PC-9 (cell line): ENCODE measurements around the gene GNAL. TPM values are rescaled to one million over a fixed set of nuclear protein-coding genes. Genes with fewer than 3 reads are reported as not detected.

ENCODE experiments used
- BruUV-seq: library from RNA; stranded (reverse); fragments of 400-500 nt; replicated peaks from 2 replicates; lab custom pipeline; 2021; lab: Mats Ljungman, UMichigan
- CTCF ChIA-PET: fragments of 300-600 bp; sonication (Branson Sonifier 250); formaldehyde crosslinking; loops from one replicate; lab custom pipeline; 2022; ENCODE audit warnings: antibody characterized with exemption; lab: Charles Lee
- POLR2A ChIA-PET: fragments of 300-600 bp; sonication (Branson Sonifier 250); formaldehyde crosslinking; loops from one replicate; lab custom pipeline; 2022; ENCODE audit warnings: antibody characterized with exemption; ENCODE audit not compliant: unreplicated experiment; lab: Charles Lee
- DNase-seq, 2 experiments: peaks; one replicate each; pipeline versions ENCODE4 v3.0.0 to v3.0.0-alpha.2; 2015 to 2022; ENCODE audit warnings: mixed read lengths in 1 of 2
- H2AFZ ChIP-seq: fragments of 200-600 bp; sonication (generic); 2 replicates; pipeline ENCODE4 v1.8.1; 2017; ENCODE audit warnings: antibody characterized with exemption
- H3F3A ChIP-seq: fragments of 200-600 bp; sonication (generic); 2 replicates; pipeline ENCODE4 v1.8.1; 2017; ENCODE audit warnings: antibody characterized with exemption, mild to moderate bottlenecking, low read depth; ENCODE audit not compliant: insufficient read depth
- H3K27ac ChIP-seq: fragments of 200-600 bp; sonication (generic); 2 replicates; pipeline ENCODE4 v1.6.1; 2016; ENCODE audit warnings: mixed run types
- H3K27me3 ChIP-seq: fragments of 200-600 bp; sonication (generic); 2 replicates; pipeline ENCODE4 v1.6.1; 2016; ENCODE audit warnings: low read depth, mixed run types; ENCODE audit not compliant: insufficient read depth
- H3K36me3 ChIP-seq: fragments of 200-600 bp; sonication (generic); 2 replicates; pipeline ENCODE4 v1.6.1; 2016; ENCODE audit warnings: low read depth, mixed run types
- H3K4me1 ChIP-seq: fragments of 200-600 bp; sonication (generic); replicated peaks from 2 replicates; pipeline ENCODE4 v1.6.1; 2016; ENCODE audit warnings: mixed run types; ENCODE audit not compliant: insufficient read depth
- H3K4me2 ChIP-seq: fragments of 200-600 bp; sonication (generic); 2 replicates; pipeline ENCODE4 v1.6.1; 2017; ENCODE audit warnings: mixed run types
- H3K4me3 ChIP-seq: fragments of 200-600 bp; sonication (generic); 2 replicates; pipeline ENCODE4 v1.6.1; 2016; ENCODE audit warnings: mixed run types
- H3K79me2 ChIP-seq: fragments of 200-600 bp; sonication (generic); 2 replicates; pipeline ENCODE4 v1.6.1; 2017; ENCODE audit warnings: low read depth, mixed run types
- H3K9me2 ChIP-seq: fragments of 200-600 bp; sonication (generic); 2 replicates; pipeline ENCODE4 v1.8.1; 2017; ENCODE audit warnings: mild to moderate bottlenecking; ENCODE audit not compliant: insufficient read depth
- H3K9me3 ChIP-seq: fragments of 200-600 bp; sonication (generic); 2 replicates; pipeline ENCODE4 v1.8.1; 2016; ENCODE audit warnings: low read depth; ENCODE audit not compliant: insufficient read depth
- H4K20me1 ChIP-seq: fragments of 200-600 bp; sonication (generic); 2 replicates; pipeline ENCODE4 v1.8.1; 2017; ENCODE audit not compliant: insufficient read depth
- EZH2 ChIP-seq: fragments of 200-600 bp; sonication (generic); IDR thresholded peaks from 2 replicates; pipeline ENCODE4 v1.8.0; 2017; ENCODE audit warnings: antibody characterized with exemption, low read depth
- intact Hi-C: fragments of 100-400 bp; cut with micrococcal nuclease; formaldehyde crosslinking; loops from one replicate; pipeline ENCODE4 v1.10.0; 2022; ENCODE audit not compliant: unreplicated experiment
- total RNA-seq: library from RNA; stranded (reverse); gene quantifications from 2 replicates; pipeline ENCODE4 v1.2.3, GENCODE V29; 2021
- TF ChIP-seq, protein P1 (sequence below): fragments of 200-600 bp; sonication (generic); conservative IDR thresholded peaks from 2 replicates; pipeline ENCODE4 v1.6.1; 2017; ENCODE audit warnings: mixed run types, antibody characterized with exemption, mild to moderate bottlenecking, moderate library complexity

GNAL gene
- total RNA-seq, 1 experiment from 2014 or later = 3.3 TPM

DNA sequence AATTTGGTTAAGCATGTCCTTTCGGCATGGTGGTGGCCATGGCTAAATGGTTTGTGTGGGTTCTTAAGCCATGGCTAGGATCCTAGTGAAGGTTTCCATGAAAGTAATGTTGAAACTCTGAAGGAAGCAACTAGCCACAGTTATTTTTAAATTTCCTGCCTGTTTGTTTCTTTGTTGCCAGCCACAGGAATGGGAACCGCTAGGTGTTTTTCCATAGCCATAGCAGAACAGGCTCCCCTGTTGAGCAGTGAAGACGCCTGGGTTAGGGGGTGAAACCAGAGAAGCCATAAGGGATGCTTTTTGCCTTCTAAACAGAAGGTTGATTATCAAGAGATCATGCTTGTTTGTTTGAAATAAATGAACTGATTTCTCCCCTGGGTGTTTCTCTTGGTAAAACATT, 102.1 kb downstream of the GNAL start:
- no peaks in the 10 kb centered on the region for H3F3A ChIP-seq
- no peak overlapping the region for H3K4me2 ChIP-seq
- POLR2A ChIA-PET = interaction anchor here (0.6 kb wide), 1 partner anchor 45 kb away, joined by 4 read pairs; no protein-coding TSS in a partner anchor
- H3K9me3 ChIP-seq = no peaks in the 10 kb centered on the region
- no peaks in the 10 kb centered on the region for H3K4me1 ChIP-seq
- DNase-seq = no peak
- no peaks in the 10 kb centered on the region for H3K79me2 ChIP-seq
- no peak overlapping the region for H3K27ac ChIP-seq
- H4K20me1 ChIP-seq = no peaks in the 10 kb centered on the region
- CTCF ChIA-PET = no interaction called here
- no peak overlapping the region for H2AFZ ChIP-seq
- H3K4me3 ChIP-seq = no peak overlapping the region
- no peaks in the 10 kb centered on the region for H3K9me2 ChIP-seq
- BruUV-seq = no TSS peak
- intact Hi-C loops = no loop called here
- no peaks in the 10 kb centered on the region for H3K27me3 ChIP-seq
- TF ChIP-seq EZH2 = no peak
- TF ChIP-seq, protein P1, sequence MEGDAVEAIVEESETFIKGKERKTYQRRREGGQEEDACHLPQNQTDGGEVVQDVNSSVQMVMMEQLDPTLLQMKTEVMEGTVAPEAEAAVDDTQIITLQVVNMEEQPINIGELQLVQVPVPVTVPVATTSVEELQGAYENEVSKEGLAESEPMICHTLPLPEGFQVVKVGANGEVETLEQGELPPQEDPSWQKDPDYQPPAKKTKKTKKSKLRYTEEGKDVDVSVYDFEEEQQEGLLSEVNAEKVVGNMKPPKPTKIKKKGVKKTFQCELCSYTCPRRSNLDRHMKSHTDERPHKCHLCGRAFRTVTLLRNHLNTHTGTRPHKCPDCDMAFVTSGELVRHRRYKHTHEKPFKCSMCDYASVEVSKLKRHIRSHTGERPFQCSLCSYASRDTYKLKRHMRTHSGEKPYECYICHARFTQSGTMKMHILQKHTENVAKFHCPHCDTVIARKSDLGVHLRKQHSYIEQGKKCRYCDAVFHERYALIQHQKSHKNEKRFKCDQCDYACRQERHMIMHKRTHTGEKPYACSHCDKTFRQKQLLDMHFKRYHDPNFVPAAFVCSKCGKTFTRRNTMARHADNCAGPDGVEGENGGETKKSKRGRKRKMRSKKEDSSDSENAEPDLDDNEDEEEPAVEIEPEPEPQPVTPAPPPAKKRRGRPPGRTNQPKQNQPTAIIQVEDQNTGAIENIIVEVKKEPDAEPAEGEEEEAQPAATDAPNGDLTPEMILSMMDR = no peak
- H3K36me3 ChIP-seq = no peaks in the 10 kb centered on the region

DNA sequence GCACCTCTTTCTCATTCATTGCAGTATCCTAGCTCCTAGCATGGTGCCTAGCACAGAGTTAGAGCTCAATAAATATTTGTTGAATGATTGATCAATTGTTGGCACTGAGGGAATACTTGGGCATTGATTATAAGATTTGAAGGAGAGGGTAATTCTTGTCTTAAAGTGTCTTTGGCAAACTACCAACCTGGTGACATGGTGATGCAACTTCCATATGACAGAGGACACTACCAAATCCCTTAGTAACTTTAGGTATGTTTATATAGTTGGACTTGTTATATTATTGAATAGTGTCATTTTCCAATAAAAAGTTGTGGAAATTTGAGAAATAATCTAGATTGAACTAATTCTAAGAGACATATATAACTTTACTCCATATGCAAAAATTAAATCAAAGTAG, 103.6 kb downstream of the GNAL start:
- no peaks in the 10 kb centered on the region for H3K36me3 ChIP-seq
- TF ChIP-seq, protein P1 = no peak
- no peak for TF ChIP-seq EZH2
- no peak overlapping the region for H3K27ac ChIP-seq
- H3K4me3 ChIP-seq = no peak overlapping the region
- H3K79me2 ChIP-seq = no peaks in the 10 kb centered on the region
- no peaks in the 10 kb centered on the region for H4K20me1 ChIP-seq
- no peak for DNase-seq
- H2AFZ ChIP-seq = no peak overlapping the region
- no peaks in the 10 kb centered on the region for H3K9me2 ChIP-seq
- H3K4me1 ChIP-seq = no peaks in the 10 kb centered on the region
- ChIA-PET CTCF (no interaction called here), POLR2A (no interaction called here)
- H3K9me3 ChIP-seq = no peaks in the 10 kb centered on the region
- H3K4me2 ChIP-seq = no peak overlapping the region
- intact Hi-C loops = no loop called here
- no peaks in the 10 kb centered on the region for H3K27me3 ChIP-seq
- no peaks in the 10 kb centered on the region for H3F3A ChIP-seq
- no TSS peak for BruUV-seq

DNA sequence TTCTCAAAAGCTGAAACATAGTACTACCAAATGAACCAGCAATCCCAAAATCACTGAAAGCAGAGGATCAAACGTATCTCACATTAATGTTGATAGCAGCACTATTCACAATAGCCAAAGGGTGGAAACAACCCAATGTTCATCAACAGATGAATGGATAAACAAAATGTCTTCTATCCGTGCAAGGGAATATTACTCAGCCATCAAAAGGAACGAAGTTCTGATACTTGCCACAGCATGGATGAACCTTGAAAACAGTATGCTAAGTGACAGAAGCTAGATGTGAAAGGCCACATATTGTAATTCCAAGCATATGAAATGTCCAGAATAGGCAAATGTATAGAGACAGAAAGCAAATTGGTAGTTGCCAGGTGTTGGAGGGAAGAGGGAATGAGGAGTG, 105.1 kb downstream of the GNAL start:
- H3K4me2 ChIP-seq = no peak overlapping the region
- DNase-seq = no peak
- H3K9me3 ChIP-seq = no peaks in the 10 kb centered on the region
- no TSS peak for BruUV-seq
- H3K27me3 ChIP-seq = no peaks in the 10 kb centered on the region
- no peaks in the 10 kb centered on the region for H4K20me1 ChIP-seq
- H3K4me3 ChIP-seq = no peak overlapping the region
- TF ChIP-seq, protein P1 = no peak
- TF ChIP-seq EZH2 = no peak
- no peaks in the 10 kb centered on the region for H3F3A ChIP-seq
- no peak overlapping the region for H3K27ac ChIP-seq
- H3K36me3 ChIP-seq = no peaks in the 10 kb centered on the region
- intact Hi-C loops = no loop called here
- no peaks in the 10 kb centered on the region for H3K9me2 ChIP-seq
- ChIA-PET POLR2A (no interaction called here), CTCF (no interaction called here)
- H3K79me2 ChIP-seq = no peaks in the 10 kb centered on the region
- no peaks in the 10 kb centered on the region; the same call in 1 of the 2 replicates for H3K4me1 ChIP-seq
- no peak overlapping the region for H2AFZ ChIP-seq
